Activated naive CD8-positive, alpha-beta T cell treated with anti-CD3 and anti-CD28 coated beads, Interleukin-2, amount 50 U/mL, for 16 hours (primary cell): ENCODE measurements around the gene ACTR6.
"Not testable (repeated sequence)": the region's sequence is repeated elsewhere in the genome, so short reads cannot be mapped to it uniquely, and the experiment has no call there.

ENCODE experiments used
- DNase-seq: peaks from one replicate; pipeline ENCODE4 v3.0.0-alpha.2; 2020; ENCODE audit warnings: low read depth, low spot score

The ACTR6 gene

GRCh38 chr12:100200463-100201181 lies at the start of gene ACTR6:
ACTR6 (plus strand) TSS chr12:100200815; CDS start chr12:100200852, 37 bp downstream.
- peak; percentile 91 for DNase-seq

DNA sequence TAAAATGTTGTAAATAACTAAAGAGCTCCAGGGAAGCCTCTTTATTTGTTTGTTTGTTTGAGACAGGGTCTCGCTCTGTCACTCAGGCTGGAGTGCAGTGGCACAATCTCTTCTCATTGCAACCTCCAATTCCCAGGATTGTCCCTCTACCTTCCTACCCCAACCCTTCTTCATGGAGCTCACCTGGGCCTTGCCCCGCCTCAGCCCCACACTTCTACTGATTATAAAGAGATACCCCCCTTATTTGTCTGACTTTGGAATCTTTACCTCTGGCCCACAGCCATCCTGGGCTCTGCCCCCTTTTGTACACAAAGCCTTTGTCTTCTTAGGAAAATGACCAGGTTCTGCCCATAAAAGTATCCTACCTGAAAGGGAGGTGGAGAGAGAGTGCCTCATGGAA lies 48.8 kb upstream of the ACTR6 start:
- DNase-seq: no peak

DNA sequence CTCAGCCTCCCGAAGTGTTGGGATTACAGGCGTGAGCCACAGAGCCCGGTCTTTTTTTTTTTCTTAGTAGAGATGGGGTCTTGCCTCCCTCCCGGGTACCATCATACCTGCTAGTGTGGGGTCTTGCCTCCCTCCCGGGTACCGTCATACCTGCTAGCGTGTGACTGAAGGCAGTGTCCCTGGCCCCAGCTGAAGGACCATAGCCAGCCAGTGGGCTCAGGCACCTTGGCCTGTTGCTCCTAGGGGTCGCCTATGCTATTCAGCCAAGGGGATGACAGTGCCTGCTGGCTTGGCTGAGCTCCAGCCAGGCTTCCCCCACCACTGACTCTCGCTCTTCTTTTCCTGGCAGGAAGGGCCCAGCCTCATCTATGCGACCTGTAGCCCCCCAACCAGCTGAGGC lies 47.5 kb upstream of the ACTR6 start:
- DNase-seq: no peak

DNA sequence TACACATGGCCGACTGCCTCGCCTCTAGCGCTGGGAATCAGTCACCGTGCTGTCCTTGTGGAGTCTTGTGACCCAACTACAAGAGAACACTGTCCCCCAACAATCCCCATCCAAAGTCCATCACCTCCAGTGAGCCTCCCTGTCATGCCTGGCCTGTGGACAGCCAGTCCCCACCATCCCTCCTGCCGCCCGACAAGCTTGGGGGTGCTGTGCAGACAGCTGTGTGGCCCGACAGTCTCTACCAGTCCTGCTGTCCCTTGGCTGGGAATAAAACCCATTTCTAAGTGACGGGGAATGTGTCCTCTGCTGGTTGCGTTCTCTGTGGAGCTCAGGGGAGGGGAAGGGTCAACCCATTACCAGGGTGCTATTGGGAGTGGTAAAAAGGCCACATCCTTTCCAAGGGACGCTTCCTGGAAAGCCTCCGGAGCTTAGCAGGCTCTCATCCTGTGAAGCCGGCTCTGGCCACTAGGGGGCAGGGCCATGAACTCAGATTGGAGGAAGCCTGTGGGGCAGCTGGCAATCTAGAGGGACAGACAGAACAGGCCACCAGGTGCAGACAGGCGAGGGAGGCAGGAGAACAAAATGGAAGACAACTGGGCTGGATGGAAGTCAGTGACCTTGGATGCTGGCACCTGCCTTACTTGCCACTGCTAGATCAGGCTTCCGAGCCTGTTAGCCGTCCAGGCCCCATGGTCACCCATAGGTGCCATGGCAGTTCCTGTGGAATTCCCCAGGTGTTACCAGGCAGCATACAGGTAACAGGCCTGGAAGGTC lies 46.0 kb upstream of the ACTR6 start:
- peak; percentile 45 for DNase-seq

GRCh38 chr12:100156731-100157426 lies 43.7 kb upstream of the ACTR6 start:
- DNase-seq: no peak

- no peak for DNase-seq
Observed at GRCh38 chr12:100157427-100157821, 43.2 kb upstream of the ACTR6 start.

- DNase-seq: no peak
Observed at GRCh38 chr12:100158535-100158934, 42.1 kb upstream of the ACTR6 start.

- no peak for DNase-seq
Observed at GRCh38 chr12:100159391-100160104, 41.1 kb upstream of the ACTR6 start.

GRCh38 chr12:100163416-100164152 lies 37.0 kb upstream of the ACTR6 start:
- peak; percentile 33 for DNase-seq

DNA sequence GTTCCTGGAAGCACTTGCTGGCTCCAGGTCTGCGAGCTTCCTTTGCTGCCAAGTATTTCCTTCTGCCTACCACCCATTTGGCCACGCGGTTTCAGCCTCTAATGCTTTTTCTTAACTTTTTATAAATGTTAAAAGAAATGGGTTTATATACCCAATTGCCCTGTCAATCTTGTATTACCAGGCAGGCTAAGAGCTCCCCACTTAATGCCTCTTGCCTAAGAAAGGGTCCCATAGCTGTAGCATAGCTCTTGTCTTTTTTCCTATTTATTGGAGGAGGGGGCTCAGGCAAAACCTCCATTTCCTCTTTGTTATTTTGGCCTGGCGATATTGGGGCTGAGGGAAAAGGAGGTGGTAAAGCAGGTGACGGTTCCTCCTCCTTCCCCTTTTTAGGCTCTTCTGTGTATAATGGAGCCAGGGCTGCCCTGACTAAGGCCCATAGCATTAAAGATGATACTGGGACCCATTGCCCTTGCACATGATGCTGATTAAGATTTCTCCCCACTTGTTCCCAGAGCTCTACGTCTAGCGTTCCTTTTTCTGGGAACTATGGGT lies 36.4 kb upstream of the ACTR6 start:
- DNase-seq: no peak

- DNase-seq: no peak
Observed at GRCh38 chr12:100165356-100165755, 35.3 kb upstream of the ACTR6 start.

DNA sequence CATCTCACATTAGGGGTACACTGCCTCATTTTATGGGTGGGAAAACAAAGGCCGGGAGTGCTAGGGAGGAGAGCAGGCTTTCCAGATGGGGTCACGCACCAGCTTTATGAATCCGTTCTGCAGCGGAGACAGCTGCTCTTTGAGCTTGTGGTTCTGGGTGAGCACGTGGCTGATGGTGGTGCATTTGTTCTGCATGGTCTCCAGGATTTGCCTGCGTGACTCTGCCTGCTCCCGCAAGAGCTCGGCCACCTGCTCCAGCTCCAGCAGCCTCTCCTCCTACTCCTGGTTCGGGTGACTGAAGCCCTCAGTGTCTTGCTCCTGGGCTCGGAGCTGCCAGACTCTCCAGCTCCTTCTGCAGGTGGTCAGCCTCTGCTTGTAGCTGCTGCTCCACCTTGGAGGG lies 34.4 kb upstream of the ACTR6 start:
- DNase-seq: no peak

GRCh38 chr12:100168562-100168961 lies 32.1 kb upstream of the ACTR6 start:
- DNase-seq: no peak

- no peak for DNase-seq
Observed at GRCh38 chr12:100169345-100169744, 31.3 kb upstream of the ACTR6 start.

- DNase-seq: no peak
Observed at GRCh38 chr12:100170313-100170858, 30.2 kb upstream of the ACTR6 start.

GRCh38 chr12:100171248-100171647 lies 29.4 kb upstream of the ACTR6 start:
- no peak for DNase-seq

DNA sequence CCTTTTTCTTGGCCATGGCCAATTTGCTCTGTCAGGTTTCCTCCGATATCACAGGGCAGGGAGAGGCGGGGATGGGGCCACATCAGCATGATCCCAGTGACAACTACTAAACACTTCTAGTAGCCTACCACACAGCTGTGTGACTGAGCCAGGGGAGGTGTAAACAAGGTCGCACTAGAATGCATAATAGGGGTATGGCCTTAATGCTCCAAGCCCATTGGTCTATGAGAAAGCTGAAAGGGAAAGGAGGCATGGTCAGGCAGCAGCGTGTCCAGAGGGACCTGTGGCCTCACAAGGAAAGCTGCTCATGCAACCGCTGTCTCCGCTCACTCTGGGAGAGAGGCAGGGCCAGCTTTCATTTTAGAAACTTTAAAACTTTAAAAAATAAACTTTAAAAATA lies 27.5 kb upstream of the ACTR6 start:
- no peak for DNase-seq

GRCh38 chr12:100174495-100174894 lies 26.1 kb upstream of the ACTR6 start:
- no peak for DNase-seq

DNA sequence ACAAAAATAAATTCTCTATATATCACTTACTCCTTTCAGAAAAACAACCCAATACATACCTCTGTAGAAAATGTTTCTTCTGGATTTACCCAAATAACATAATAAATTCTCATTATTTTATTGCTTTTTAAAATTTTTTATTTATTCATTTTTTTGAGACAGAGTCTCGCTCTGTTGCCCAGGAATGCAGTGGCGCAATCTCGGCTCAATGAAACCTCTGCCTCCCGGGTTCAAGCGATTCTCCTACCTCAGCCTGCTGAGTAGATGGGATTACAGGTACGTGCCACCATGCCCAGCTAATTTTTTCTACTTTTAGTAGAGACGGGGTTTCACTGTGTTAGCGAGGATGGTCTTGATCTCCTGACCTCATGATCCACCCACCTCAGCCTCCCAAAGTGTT lies 24.1 kb upstream of the ACTR6 start:
- DNase-seq: not testable (repeated sequence)

DNA sequence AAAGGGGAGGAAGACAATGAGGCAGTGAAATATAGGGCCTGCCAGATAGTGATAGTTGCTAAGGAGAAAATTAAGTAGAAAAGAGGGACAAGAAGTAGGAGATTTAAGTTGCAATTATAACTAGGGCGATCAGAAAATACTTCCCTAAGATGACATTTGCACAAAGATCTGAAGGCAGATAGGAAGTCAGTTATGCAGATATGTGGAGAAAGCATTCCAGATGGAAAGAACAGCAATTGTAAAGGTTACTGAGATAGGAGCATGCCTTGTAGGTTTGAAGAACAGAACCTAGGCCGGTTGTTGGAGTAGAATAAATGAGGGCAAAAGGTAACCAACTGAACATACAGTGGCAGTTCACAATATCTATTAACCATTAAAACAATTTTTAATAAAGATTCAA lies 21.4 kb upstream of the ACTR6 start:
- DNase-seq: no peak
